GM18873 (cell line): ENCODE data around the gene TFF2.

Experiments used
- ATAC-seq: cut with Tn5 transposase; IDR thresholded peaks from one replicate; pipeline ENCODE4 v1.9.1; 2021; ENCODE audit warnings: mild to moderate bottlenecking, moderate library complexity, moderate number of reproducible peaks; ENCODE audit not compliant: unreplicated experiment, low FRiP score

Gene TFF2

GRCh38 chr21:42367367-42368165 is 16.8 kb upstream of the TFF2 start:
- no peak for ATAC-seq

GRCh38 chr21:42366292-42367010 is 15.7 kb upstream of the TFF2 start, which contains the start of gene TFF1:
TSS of gene TFF1 (minus strand) at chr21:42366535. CDS start at chr21:42366495, 40 bp downstream.
- ATAC-seq, result no peak

- no peak for ATAC-seq
Measured at GRCh38 chr21:42365770-42366169, 15.0 kb upstream of the TFF2 start.

- no peak for ATAC-seq
Measured at GRCh38 chr21:42364304-42364865, 13.6 kb upstream of the TFF2 start.

- no peak for ATAC-seq
Measured at GRCh38 chr21:42363312-42363711, 12.5 kb upstream of the TFF2 start.

- ATAC-seq, result no peak
Measured at GRCh38 chr21:42362700-42363099, 11.9 kb upstream of the TFF2 start.

GRCh38 chr21:42362198-42362597 is 11.4 kb upstream of the TFF2 start:
- ATAC-seq, result no peak

GRCh38 chr21:42361286-42361685 is 10.5 kb upstream of the TFF2 start:
- ATAC-seq, result no peak

- ATAC-seq, result no peak
Measured at GRCh38 chr21:42360317-42360716, 9.5 kb upstream of the TFF2 start.

- no peak for ATAC-seq
Measured at GRCh38 chr21:42358937-42359336, 8.1 kb upstream of the TFF2 start.

- no peak for ATAC-seq
Measured at GRCh38 chr21:42358261-42358660, 7.5 kb upstream of the TFF2 start.

GRCh38 chr21:42357307-42357706 is 6.5 kb upstream of the TFF2 start:
- ATAC-seq, result no peak

- no peak for ATAC-seq
Measured at GRCh38 chr21:42356650-42357049, 5.9 kb upstream of the TFF2 start.

GRCh38 chr21:42356046-42356445 is 5.3 kb upstream of the TFF2 start:
- no peak for ATAC-seq

GRCh38 chr21:42353623-42354022 is 2.8 kb upstream of the TFF2 start:
- no peak for ATAC-seq

- no peak for ATAC-seq
Measured at GRCh38 chr21:42352441-42353095, 1.8 kb upstream of the TFF2 start.

- no peak for ATAC-seq
Measured at GRCh38 chr21:42351626-42352440, 1.0 kb upstream of the TFF2 start.

- ATAC-seq, result no peak
Measured at GRCh38 chr21:42350318-42350910, 380 bp downstream of the TFF2 start.

GRCh38 chr21:42349420-42350317 is 1.1 kb downstream of the TFF2 start:
- no peak for ATAC-seq
